DOHH2 (cell line): ENCODE results near the gene VNN1.

ENCODE experiments used
- H3F3A ChIP-seq: fragments of 200-600 bp; sonication (generic), shearing (Covaris generic); 2 replicates; pipeline ENCODE4 v1.6.0; 2016; ENCODE audit warnings: antibody characterized with exemption, mild to moderate bottlenecking; ENCODE audit not compliant: control insufficient read depth, insufficient read depth
- H3K27ac ChIP-seq: fragments of 200-600 bp; sonication (generic); 2 replicates; pipeline ENCODE4 v1.5.1; 2014; ENCODE audit warnings: low read depth, mild to moderate bottlenecking, low read length, moderate library complexity
- H3K27me3 ChIP-seq: fragments of 200-600 bp; sonication (generic); 2 replicates; pipeline ENCODE4 v1.6.1; 2014; ENCODE audit warnings: mild to moderate bottlenecking, low read length, mixed read lengths; ENCODE audit not compliant: control insufficient read depth
- H3K36me3 ChIP-seq: fragments of 200-600 bp; sonication (generic); 2 replicates; pipeline ENCODE4 v1.6.1; 2014; ENCODE audit warnings: mild to moderate bottlenecking, low read length, moderate library complexity, mixed read lengths; ENCODE audit not compliant: control insufficient read depth
- H3K4me1 ChIP-seq: fragments of 200-600 bp; sonication (generic); 2 replicates; pipeline ENCODE4 v1.6.1; 2014; ENCODE audit warnings: mild to moderate bottlenecking, low read length, mixed read lengths; ENCODE audit not compliant: control insufficient read depth
- H3K4me2 ChIP-seq: fragments of 200-600 bp; sonication (generic); 2 replicates; pipeline ENCODE4 v1.6.0; 2014; ENCODE audit warnings: mild to moderate bottlenecking, low read length, moderate library complexity
- H3K4me3 ChIP-seq: fragments of 200-600 bp; sonication (generic); 2 replicates; pipeline ENCODE4 v1.5.1; 2014; ENCODE audit warnings: mild to moderate bottlenecking, low read length, mixed read lengths
- H3K79me2 ChIP-seq: fragments of 200-600 bp; sonication (generic); 2 replicates; pipeline ENCODE4 v1.6.1; 2014; ENCODE audit warnings: mild to moderate bottlenecking, low read length, mixed read lengths; ENCODE audit not compliant: control insufficient read depth
- H3K9me2 ChIP-seq: fragments of 200-600 bp; sonication (generic); replicated peaks from 2 replicates; pipeline ENCODE4 v1.6.1; 2014; ENCODE audit warnings: mild to moderate bottlenecking, low read length, mixed read lengths; ENCODE audit not compliant: control insufficient read depth
- H3K9me3 ChIP-seq: fragments of 200-600 bp; sonication (generic); 2 replicates; pipeline ENCODE4 v1.6.1; 2014; ENCODE audit warnings: antibody characterized with exemption, low read length, mixed read lengths; ENCODE audit not compliant: control insufficient read depth, insufficient read depth
- H4K20me1 ChIP-seq: fragments of 200-600 bp; sonication (generic); 2 replicates; pipeline ENCODE4 v1.6.0; 2014; ENCODE audit warnings: low read depth, mild to moderate bottlenecking, antibody characterized with exemption, low read length, moderate library complexity; ENCODE audit not compliant: control insufficient read depth, insufficient read depth
- CTCF ChIP-seq: fragments of 200-600 bp; sonication (generic); IDR thresholded peaks from one replicate; pipeline ENCODE4 v1.5.1; 2014; ENCODE audit warnings: antibody characterized with exemption, mild to moderate bottlenecking, low read depth, low read length; ENCODE audit not compliant: poor library complexity, severe bottlenecking
- EZH2phosphoT487 ChIP-seq: fragments of 200-600 bp; sonication (generic); IDR thresholded peaks from 2 replicates; pipeline ENCODE4 v1.6.1; 2017; ENCODE audit warnings: borderline replicate concordance, mild to moderate bottlenecking, antibody characterized with exemption, low read length, moderate library complexity, mixed read lengths

Gene VNN1

GRCh38 chr6:132719736-132720448 lies 6.0 kb upstream of the VNN1 start:
- Histone ChIP-seq H3F3A (no peaks in the 10 kb centered on the region), H3K9me2 (no peaks in the 10 kb centered on the region), H3K79me2 (no peaks in the 10 kb centered on the region), H3K36me3 (no peaks in the 10 kb centered on the region), H3K4me3 (no peak overlapping the region), H3K9me3 (no peaks in the 10 kb centered on the region), H3K4me2 (no peak overlapping the region), H3K27me3 (no peaks in the 10 kb centered on the region), H3K27ac (no peak overlapping the region), H4K20me1 (no peaks in the 10 kb centered on the region), H3K4me1 (peaks cover 7% of the 10 kb centered on the region)
- TF ChIP-seq CTCF (no peak), EZH2phosphoT487 (no peak)

- TF ChIP-seq CTCF: no peak
- TF ChIP-seq EZH2phosphoT487: no peak
- Histone ChIP-seq H3K4me3 (no peak overlapping the region), H3K9me2 (no peaks in the 10 kb centered on the region), H3K79me2 (no peaks in the 10 kb centered on the region), H3K27me3 (no peaks in the 10 kb centered on the region), H3K9me3 (no peaks in the 10 kb centered on the region), H4K20me1 (no peaks in the 10 kb centered on the region), H3K27ac (no peak overlapping the region), H3F3A (no peaks in the 10 kb centered on the region), H3K36me3 (no peaks in the 10 kb centered on the region), H3K4me2 (no peak overlapping the region), H3K4me1 (peaks cover 18% of the 10 kb centered on the region)
These were observed 2.2 kb upstream of the VNN1 start for GRCh38 chr6:132715881-132716637.

- Histone ChIP-seq H4K20me1 (no peaks in the 10 kb centered on the region), H3K4me2 (no peak overlapping the region)
- no peak for TF ChIP-seq CTCF
- no peak for TF ChIP-seq EZH2phosphoT487
These were observed 1.3 kb upstream of the VNN1 start for GRCh38 chr6:132715204-132715603.

More at GRCh38 chr6:132715204-132715603, 1.3 kb upstream of the VNN1 start:
- no peaks in the 10 kb centered on the region for H3K9me2 ChIP-seq
- no peaks in the 10 kb centered on the region for H3F3A ChIP-seq
- no peaks in the 10 kb centered on the region for H3K79me2 ChIP-seq
- H3K27ac ChIP-seq: no peak overlapping the region
- no peaks in the 10 kb centered on the region for H3K36me3 ChIP-seq
- no peaks in the 10 kb centered on the region for H3K27me3 ChIP-seq
- H3K4me1 ChIP-seq: peaks cover 18% of the 10 kb centered on the region
- no peak overlapping the region for H3K4me3 ChIP-seq
- no peaks in the 10 kb centered on the region for H3K9me3 ChIP-seq
